C4-2B (cell line): ENCODE data around the gene RB1.

Experiments used
- CTCF ChIP-seq: fragments of 450-650 bp; conservative IDR thresholded peaks from 2 replicates; pipeline ENCODE4 v1.5.1; 2017; ENCODE audit warnings: mild to moderate bottlenecking
- ZFX ChIP-seq: fragments of 450-650 bp; IDR thresholded peaks from 2 replicates; pipeline ENCODE4 v1.6.1; 2017

DNA sequence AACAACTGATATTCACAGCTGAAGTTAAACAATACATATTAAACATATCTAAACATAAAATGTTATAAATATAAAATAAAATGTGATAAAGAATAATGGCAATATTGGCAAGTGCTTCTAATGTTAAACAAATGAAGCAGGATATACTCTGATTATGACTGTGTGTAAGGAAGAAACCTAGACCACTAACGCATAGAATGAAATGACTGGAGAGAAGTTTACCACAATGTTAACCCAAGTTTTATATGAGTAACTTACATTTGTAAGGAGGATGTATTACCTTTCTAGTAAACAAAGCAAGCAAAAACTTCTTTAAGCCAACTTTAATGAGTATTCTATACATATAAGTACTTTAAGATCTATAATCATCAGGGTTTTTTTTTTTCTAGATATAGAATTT, 43.0 kb downstream of the RB1 start:
- TF ChIP-seq CTCF (no peak), ZFX (no peak)
